Panc1 (cell line): ENCODE results near the gene ENOX1. TPM values are rescaled to one million over a fixed set of nuclear protein-coding genes. Genes with fewer than 3 reads are reported as not detected.

Experiments used
- ATAC-seq: fragments of 200-7000 bp; cut with Tn5 transposase; 2 replicates; pipeline ENCODE4 v1.9.1; 2020; ENCODE audit warnings: mild to moderate bottlenecking, moderate library complexity
- BruUV-seq: library from RNA; stranded (reverse); fragments of 400-500 nt; replicated peaks from 2 replicates; lab custom pipeline; 2021; lab: Mats Ljungman, UMichigan
- CTCF ChIA-PET: fragments of 300-600 bp; sonication (Branson Sonifier 250); formaldehyde crosslinking; loops from one replicate; lab custom pipeline; 2022; ENCODE audit warnings: antibody characterized with exemption; lab: Charles Lee
- POLR2A ChIA-PET: fragments of 300-600 bp; sonication (Branson Sonifier 250); formaldehyde crosslinking; loops from one replicate; lab custom pipeline; 2022; ENCODE audit warnings: antibody characterized with exemption; lab: Charles Lee
- DNase-seq: peaks from one replicate; pipeline ENCODE4 v3.0.0-alpha.2; 2010; ENCODE audit warnings: low read depth, low spot score
- H3K27ac ChIP-seq: 2 replicates; pipeline ENCODE4 v1.5.1; 2011; ENCODE audit warnings: mild to moderate bottlenecking, low read length, inconsistent platforms
- H3K27me3 ChIP-seq: fragments of 200-500 bp; sonication (Bioruptor generic); 2 replicates; pipeline ENCODE4 v1.6.0; 2014; ENCODE audit warnings: low read length, inconsistent platforms; ENCODE audit not compliant: control insufficient read depth, insufficient read depth
- H3K36me3 ChIP-seq: fragments of 200-500 bp; sonication (Bioruptor generic); 2 replicates; pipeline ENCODE4 v1.5.1; 2014; ENCODE audit warnings: inconsistent platforms, mild to moderate bottlenecking, low read length, moderate library complexity; ENCODE audit not compliant: control insufficient read depth, insufficient read depth
- H3K4me1 ChIP-seq: 2 replicates; pipeline ENCODE4 v1.5.1; 2011; ENCODE audit warnings: inconsistent platforms, mild to moderate bottlenecking, low read length, moderate library complexity; ENCODE audit not compliant: control insufficient read depth, insufficient read depth
- H3K4me3 ChIP-seq, 2 experiments: 2 replicates each; pipeline ENCODE4 v1.5.1; 2011 to 2012; ENCODE audit warnings: low read depth in 2 of 2, low read length in 2 of 2, mild to moderate bottlenecking in 2 of 2, inconsistent platforms in 1 of 2, moderate library complexity in 1 of 2
- H3K9me3 ChIP-seq: fragments of 200-500 bp; sonication (Bioruptor generic); 2 replicates; pipeline ENCODE4 v1.5.1; 2014; ENCODE audit warnings: low read depth, mild to moderate bottlenecking, inconsistent platforms, low read length, moderate library complexity; ENCODE audit not compliant: control insufficient read depth, insufficient read depth
- CTCF ChIP-seq: fragments of 450-650 bp; IDR thresholded peaks from 2 replicates; pipeline ENCODE4 v1.5.1; 2017; ENCODE audit warnings: mild to moderate bottlenecking
- POLR2AphosphoS5 ChIP-seq: IDR thresholded peaks from 2 replicates; pipeline ENCODE4 v1.6.1; 2012; ENCODE audit warnings: mild to moderate bottlenecking, low read depth, low read length, moderate library complexity
- REST ChIP-seq, 2 experiments: IDR thresholded peaks; 2 replicates each; pipeline ENCODE4 v1.6.1; 2011 to 2012; ENCODE audit warnings: low read depth in 2 of 2, control low read depth in 1 of 2, low read length in 1 of 2, mild to moderate bottlenecking in 1 of 2, moderate library complexity in 1 of 2; ENCODE audit not compliant: insufficient read depth in 1 of 2
- SIN3A ChIP-seq: IDR thresholded peaks from 2 replicates; pipeline ENCODE4 v1.6.1; 2012; ENCODE audit warnings: low read depth, mild to moderate bottlenecking, low read length, moderate library complexity, borderline replicate concordance; ENCODE audit not compliant: insufficient read depth
- TCF7L2 ChIP-seq: IDR thresholded peaks from 2 replicates; pipeline ENCODE4 v1.6.1; 2011; ENCODE audit warnings: mild to moderate bottlenecking, low read depth, low read length, inconsistent platforms
- in situ Hi-C: cut with HindIII; loops from 2 replicates; pipeline ENCODE4 v1.10.0; 2016; ENCODE audit warnings: low sequenced_read_pairs, low pct_unique_long_range_greater_than_20kb
- intact Hi-C: fragments of 100-400 bp; cut with micrococcal nuclease; formaldehyde crosslinking; loops from one replicate; pipeline ENCODE4 v1.10.0; 2022; ENCODE audit not compliant: unreplicated experiment
- total RNA-seq: library from RNA; stranded (reverse); gene quantifications from one replicate; pipeline ENCODE4 v1.2.1, GENCODE V29; 2021; ENCODE audit not compliant: unreplicated experiment

Gene ENOX1
- total RNA-seq, 1 experiment from 2014 or later: 0.23 TPM

- H3K27me3 ChIP-seq: no peaks in the 10 kb centered on the region
- H3K4me1 ChIP-seq: no peaks in the 10 kb centered on the region
- H3K36me3 ChIP-seq: no peaks in the 10 kb centered on the region
- H3K9me3 ChIP-seq: no peaks in the 10 kb centered on the region
- DNase-seq (no peak), ATAC-seq (no peak)
- intact Hi-C loops: no loop called here
- ChIA-PET POLR2A (no interaction called here), CTCF (no interaction called here)
- TF ChIP-seq TCF7L2 (no peak), CTCF (no peak), REST (IDR thresholded peaks at IDR 0.05; ENCODE audit: insufficient read depth in 1 of 2, low read depth in 2 of 2, low read length in 1 of 2) (no peak), POLR2AphosphoS5 (no peak), SIN3A (no peak)
- no TSS peak for BruUV-seq
- no peak overlapping the region for H3K4me3 ChIP-seq
- no peak overlapping the region for H3K27ac ChIP-seq
- in situ Hi-C loops: no loop called here
Measured at GRCh38 chr13:43648733-43649132, 138.0 kb downstream of the ENOX1 start.

GRCh38 chr13:43647471-43647870 is 139.3 kb downstream of the ENOX1 start:
- Histone ChIP-seq H3K27ac (no peak overlapping the region), H3K36me3 (no peaks in the 10 kb centered on the region), H3K4me3 (no peak overlapping the region), H3K27me3 (no peaks in the 10 kb centered on the region), H3K4me1 (no peaks in the 10 kb centered on the region), H3K9me3 (no peaks in the 10 kb centered on the region)
- intact Hi-C loops: no loop called here
- no peak for TF ChIP-seq CTCF
- no peak for TF ChIP-seq REST (IDR thresholded peaks at IDR 0.05; ENCODE audit: insufficient read depth in 1 of 2, low read depth in 2 of 2, low read length in 1 of 2)
- no peak for TF ChIP-seq POLR2AphosphoS5
- TF ChIP-seq TCF7L2: no peak
- no peak for TF ChIP-seq SIN3A
- ChIA-PET CTCF (no interaction called here), POLR2A (no interaction called here)
- BruUV-seq: no TSS peak
- no peak for ATAC-seq
- DNase-seq: no peak
- in situ Hi-C loops: no loop called here
